Measurements from ENCODE around the gene TIMM8B.
"Not testable (repeated sequence)": the region's sequence is repeated elsewhere in the genome, so short reads cannot be mapped to it uniquely, and the experiment has no call there.

The TIMM8B gene, protein sequence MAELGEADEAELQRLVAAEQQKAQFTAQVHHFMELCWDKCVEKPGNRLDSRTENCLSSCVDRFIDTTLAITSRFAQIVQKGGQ
- total RNA-seq, result 8.7 to 21.5 reads per million in 2 donors

DNA sequence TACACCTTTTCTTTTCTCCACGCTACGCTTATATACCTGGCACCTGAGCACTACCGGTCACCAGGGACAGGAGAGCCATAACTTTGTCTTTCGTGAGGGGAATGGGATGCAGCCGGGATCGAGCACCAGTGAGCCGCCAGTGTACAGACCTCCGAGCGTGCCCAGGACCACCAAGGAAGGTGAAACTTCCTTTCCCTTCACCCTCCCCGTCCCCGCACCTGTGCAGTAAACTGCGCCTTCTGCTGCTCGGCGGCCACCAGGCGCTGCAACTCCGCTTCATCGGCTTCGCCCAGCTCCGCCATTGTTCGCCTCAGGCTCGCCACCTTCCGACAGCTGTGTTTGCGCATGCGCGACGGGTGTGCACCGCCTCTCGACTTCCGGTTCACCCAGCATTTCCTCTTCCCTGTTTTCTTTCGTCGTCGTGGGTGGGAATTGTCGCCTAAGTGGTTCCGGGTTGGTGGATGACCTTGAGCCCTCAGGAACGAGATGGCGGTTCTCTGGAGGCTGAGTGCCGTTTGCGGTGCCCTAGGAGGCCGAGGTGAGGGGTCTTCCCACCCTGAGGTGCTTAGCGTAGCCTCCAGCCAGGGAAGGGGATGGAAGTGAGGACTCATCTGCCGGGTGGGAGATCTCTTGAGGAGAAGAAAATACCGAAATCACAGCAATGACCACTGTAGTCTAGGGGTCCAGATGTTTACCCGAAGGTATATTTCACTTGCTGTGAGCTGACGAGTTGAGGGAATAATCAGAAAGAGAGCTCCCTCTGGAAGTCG, at the start of gene TIMM8B, which contains the start of gene SDHD:
Gene TIMM8B (minus strand): TSS at position 335 of the 770 bp plus-strand sequence. CDS start 33 bp downstream, at position 302.
Gene SDHD (plus strand): TSS at position 452 of the 770 bp plus-strand sequence. CDS start 35 bp downstream, at position 487.
- DNase-seq, result peak; percentile 91

DNA sequence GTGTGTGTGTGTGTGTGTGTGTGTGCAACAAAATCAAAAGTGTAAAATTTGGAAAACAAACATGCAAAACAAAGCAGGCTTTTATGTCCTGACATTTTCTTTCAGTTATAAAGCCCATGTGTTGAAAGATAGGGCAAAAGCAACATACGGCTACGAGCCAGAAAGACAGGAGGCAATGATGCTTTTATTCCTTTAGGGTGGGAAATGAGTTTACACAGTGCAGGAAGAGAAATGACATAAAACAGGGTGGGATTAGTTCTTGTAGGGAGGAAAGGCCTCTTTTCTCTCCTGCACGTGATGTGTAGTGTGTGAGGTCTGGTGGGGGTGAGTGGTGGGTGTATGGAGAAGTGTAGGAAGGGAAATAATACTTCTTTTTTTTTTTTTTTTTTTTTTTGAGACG, 47.9 kb upstream of the TIMM8B start:
- no peak for DNase-seq

DNA sequence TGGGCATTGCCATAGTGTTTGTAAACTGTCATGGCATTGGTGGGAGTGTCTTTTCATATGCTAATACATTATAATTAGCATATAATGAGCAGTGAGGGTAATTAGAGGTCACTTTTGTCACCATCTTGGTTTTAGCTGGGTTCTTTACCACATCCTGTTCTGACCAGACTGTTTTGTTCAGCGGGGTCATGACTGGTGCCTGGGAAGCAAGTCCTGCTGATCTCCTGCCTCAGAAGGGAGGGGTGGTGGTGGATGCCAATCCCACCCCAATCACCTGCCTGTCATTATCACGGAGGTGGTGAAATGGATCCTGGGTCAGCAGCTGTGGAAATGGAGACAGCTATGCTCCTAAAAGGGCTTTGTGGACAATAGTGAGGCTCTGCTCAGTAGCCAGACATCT, 46.2 kb upstream of the TIMM8B start:
- no peak for DNase-seq

DNA sequence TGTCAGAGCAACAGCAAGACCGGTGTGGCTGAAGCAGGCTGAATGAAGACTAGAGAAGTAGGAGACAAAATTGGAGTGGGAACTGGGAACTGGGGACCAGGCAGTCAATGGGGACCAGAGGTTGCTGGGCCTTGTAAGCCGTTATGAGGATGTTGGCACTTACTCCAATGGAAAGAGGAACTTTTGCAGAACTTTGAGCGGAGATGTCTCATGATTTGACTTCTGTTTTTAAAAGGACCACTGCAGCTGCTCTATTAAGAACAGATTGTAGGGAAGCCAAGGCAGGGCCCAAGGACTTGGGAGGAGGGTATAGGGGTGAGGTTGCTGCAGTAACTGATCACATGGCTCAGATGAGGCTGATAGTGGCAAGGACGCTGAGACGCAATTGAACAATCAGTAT, 43.1 kb upstream of the TIMM8B start:
- no peak for DNase-seq

DNA sequence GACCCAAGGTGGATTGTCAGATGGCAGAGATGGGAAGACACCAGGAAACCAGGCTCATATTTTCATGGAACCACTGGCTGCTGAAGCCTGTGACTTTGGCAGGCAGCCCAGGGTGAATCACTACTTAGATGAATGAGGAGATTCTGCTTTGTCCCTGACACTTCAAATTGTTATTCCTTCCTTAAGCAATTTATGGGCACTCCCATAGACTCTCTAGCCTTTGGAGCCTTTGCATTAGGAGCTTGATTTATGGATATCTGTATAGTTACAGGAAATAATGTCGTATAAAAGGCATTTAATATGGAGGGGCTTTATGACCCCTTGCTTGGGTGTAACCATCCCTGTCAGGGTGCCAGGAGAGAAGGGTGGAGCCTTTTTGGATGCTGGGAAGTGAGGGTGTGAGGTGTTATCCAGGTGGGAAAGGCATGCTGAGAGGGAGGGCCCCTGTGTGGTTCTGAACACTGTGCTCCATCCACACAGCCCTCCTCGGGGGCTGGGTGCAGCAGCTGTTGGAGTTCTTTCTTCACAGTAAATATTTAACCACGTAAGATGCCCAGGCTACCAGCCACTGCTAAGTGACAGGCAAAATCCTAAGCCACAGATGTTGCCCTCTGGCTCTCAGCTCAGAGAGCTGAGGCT, 42.0 kb upstream of the TIMM8B start:
- DNase-seq, result no peak

DNA sequence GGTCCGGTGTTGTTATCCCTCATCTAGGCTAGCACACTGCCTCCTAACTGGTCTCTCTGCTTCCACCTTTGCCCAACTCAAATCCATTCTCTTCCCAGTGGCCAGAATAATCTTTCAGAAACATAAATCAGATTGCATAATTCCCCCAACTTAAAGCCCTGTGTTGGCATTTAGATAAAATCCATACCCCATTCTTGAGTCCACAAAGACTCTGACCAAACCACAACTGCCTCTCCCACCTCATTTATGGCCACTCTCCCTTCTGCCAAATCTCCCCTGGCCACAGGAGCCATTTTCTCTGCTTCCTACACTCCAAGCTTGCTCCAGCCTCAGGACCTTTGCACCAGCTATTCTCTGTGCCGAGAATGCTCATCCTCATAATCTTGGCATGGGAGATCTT, 40.5 kb upstream of the TIMM8B start:
- DNase-seq, result no peak

DNA sequence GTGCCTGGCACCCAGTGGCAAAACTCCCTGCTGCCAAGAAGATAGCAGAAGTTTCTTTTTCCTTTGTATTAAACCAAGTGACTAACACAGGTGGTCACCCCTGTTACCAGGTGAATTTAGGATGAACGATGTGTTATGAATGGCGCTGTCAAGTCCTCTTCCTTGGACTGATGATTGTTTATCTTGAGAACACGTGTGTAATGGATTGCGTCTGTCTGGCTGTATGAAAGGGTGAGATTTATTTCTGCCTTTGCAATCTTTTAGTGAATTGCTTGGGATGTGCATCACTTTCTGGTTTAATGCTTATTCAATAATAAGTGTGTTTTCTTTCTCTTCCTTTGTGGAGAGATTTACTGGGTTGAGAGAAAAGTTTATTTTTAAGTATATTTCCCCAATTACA, 36.6 kb upstream of the TIMM8B start:
- no peak for DNase-seq

DNA sequence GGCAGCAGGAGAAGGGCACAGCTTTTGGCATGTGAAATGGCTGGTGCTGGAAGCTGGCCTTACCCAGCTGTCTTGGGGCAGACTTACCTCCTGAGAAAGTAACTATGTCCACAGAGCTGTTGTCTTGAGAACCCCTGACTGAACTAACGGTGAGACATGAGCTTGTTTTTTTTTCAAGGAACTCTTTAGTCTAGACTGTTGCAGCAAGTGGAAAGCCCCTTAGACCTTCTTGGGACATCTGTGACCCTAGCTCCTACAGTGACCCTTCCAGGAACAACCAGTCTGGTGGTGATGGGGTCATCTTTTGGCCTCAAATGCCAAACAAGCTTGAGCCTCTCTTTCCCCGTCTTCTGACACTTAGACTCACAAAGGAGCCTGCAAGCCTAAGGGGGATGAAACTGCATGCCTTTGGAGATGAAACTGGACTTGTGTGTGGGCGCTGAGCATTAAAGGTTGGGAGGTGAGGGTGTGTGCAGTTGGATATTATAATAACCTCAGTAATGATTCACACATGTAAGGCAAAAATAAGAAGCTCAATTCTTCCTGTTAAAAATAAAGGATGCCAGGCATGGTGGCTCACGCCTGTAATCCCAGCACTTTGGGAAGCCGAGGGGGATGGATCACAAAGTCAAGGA, 35.5 kb upstream of the TIMM8B start:
- no peak for DNase-seq

DNA sequence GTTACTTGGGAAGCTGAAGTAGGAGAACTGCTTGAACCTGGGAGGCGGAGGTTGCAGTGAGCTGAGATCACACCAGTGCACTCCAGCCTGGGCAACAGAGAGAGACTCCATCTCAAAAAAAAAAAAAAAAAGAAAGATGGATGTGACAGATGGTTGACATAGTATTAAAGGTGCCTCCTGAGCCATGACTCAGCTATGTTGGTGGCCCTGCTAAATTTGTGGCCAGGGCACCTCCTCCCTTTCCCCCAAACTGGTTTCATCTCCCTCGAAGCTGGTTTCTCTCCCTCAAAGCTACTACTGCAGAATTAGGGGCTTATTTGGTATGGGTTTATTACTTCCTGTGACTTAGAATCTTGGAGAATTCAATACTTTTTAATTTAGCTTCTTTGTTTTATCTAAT, 31.6 kb upstream of the TIMM8B start:
- no peak for DNase-seq

DNA sequence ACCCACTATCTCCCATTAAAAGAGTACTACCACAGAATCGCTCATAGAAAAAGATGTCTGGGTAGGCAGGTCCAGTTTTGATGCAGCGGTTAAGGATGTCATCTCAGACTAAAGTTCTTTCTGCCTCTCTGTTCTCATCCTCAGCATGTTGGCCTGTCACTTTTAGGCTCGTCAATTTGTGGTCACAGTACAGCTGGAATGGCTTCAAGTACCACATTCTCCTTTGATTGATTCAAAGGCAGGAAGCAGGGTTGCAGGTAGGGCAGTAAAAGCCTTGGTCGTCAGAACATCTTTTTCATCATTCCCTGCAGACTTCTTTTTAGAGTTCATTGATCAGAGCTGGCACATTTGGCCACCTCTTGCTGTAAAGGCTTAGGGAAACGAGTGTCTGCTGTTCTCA, 28.8 kb upstream of the TIMM8B start:
- no peak for DNase-seq

DNA sequence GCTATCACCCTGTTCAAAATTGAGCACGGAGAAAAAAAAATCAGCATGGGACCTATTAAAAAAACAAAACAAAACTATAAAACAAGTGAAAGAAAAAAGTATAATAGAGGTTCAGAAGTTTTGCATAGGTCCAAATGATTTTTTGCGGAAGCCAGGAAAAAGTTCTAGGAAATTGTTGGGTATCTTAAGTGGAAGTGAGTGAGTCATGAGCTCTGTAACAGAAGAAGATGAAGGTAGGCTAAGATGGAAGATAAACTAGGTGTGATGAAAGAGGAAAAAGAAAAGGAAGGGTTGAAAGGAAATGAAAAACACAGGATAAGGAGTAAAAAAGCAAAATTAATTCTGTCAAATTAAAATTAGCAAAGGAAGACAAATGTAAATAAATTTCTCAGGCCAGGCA, 27.9 kb upstream of the TIMM8B start:
- no peak for DNase-seq

DNA sequence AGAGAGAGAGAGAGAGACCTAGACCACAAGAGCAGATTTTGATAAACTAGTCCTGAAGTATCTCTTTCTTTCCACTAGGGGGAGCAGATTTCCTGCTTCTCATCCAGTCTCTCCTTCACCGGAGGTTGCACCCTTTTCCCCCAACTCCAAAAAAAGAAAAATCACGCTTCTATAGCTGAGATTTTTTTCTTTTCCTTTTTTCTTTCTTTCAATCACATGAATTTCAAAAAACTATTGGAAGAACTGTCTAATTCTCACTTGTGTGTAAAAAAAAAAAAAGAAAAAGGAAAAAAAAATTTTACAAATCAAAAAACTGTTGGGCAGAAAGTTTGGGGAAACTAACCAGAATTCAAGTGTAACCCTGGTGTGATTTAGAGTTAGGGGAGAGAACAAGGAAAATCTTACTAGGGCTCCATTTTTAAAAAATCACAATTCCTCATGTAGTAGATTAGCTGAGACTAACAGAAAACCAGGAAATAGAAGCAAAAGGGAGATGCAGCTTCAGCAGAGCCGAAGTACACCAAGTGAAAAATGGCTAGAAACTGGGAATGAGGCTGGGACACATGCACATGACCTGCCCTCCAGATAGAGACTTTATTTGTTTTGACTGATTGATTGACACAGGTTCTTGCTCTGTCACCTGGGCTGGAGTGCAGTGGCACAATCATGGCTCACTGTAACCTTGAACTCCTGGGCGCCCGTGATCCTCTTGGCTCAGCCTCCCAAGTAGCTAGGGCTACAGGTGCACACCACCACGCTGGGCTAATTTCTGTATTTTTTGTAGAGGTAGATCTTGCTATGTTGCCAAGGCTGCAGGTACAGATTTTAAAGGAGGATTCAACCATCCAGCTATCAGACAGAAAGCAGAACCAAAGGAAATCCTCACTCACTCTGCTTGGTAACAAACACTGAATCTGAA, 27.2 kb upstream of the TIMM8B start:
- no peak for DNase-seq

DNA sequence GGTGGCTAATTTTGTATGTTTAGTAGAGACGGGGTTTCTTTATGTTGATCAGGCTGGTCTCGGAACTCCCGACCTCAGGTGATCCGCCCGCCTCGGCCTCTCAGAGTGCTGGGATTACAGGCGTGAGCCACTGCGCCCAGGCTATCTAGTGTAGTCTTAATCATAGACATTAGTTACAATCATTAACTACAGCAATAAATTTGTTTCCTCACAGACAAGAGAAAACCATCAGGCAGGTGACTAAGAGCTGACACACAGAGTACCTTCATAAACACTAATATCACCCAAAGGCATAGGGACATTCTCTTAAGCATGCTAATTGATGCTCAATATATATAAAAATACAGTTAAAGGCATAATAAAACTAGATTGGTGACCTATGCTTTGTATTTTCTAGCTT, 19.5 kb upstream of the TIMM8B start:
- no peak for DNase-seq

DNA sequence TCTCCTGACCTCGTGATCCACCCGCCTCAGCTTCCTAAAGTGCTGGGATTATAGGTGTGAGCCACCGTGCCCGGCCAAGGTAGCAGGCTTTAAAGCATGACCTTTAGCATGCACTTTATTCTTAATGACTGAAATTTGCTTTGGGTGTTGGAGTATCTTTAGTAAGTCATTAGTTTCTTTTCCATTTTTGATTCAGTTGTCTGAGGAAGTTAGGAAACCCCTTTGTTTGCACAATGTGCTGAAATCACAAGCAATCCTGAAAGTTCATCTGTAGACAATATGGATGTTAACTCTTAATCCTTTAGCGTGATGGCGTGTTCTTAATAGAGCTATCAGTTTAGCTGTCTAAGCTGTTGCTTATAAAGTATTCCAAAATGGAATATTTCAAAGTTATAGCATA, 16.9 kb upstream of the TIMM8B start:
- no peak for DNase-seq

DNA sequence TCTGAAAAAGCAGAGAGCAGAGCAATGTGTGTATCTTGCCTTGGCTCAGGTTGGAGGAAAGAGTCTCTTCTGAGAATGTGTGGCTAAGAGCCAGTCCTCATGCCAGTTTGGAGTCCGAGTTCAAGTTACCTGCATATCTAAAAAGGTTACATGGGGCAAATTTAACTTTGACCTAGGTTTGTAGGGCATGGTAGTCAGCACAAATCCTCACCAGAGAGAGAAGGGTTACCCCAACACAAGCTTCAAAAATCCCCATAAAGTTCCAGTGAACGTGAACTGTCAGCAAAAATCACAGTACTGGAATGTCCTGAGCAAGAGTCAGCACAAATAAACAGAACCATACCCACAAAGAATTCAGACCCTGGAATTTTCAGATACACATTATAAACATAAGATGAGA, 13.9 kb upstream of the TIMM8B start:
- DNase-seq, result no peak

DNA sequence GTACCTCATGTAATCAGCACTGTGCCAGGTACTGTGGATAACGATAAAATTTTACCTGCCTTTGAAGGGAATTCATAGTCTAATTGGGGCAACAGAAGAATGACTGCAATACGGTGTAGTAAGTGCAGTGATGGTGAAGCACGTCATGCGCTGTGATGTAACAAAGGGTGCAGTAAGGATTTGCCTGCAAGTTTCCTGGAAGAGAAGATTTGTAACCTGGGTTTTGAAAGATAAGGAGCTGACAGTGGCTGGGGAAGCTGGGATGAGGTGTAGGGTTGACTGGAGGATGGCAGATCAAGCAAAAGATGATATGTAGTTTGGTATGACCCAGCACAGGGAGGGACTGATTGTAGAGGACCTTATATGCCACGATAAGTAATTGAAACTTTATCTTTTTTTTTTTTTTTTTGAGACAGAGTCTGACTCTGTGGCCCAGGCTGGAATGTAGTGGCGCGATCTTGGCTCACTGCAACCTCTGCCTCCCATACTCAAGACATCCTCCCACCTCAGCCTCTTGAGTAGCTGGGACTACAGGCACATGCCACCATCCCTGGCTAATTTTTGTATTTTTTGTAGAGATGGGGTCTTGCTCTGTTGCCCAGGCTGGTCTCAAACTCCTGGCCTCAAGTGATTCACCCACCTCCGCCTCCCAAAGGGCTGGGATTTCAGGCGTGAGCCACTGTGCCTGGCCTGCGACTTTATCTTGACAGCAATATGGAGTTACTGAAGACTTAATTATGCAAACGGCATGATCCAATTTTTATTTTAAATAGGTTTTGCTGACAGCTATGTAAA, 11.4 kb upstream of the TIMM8B start:
- no peak for DNase-seq

DNA sequence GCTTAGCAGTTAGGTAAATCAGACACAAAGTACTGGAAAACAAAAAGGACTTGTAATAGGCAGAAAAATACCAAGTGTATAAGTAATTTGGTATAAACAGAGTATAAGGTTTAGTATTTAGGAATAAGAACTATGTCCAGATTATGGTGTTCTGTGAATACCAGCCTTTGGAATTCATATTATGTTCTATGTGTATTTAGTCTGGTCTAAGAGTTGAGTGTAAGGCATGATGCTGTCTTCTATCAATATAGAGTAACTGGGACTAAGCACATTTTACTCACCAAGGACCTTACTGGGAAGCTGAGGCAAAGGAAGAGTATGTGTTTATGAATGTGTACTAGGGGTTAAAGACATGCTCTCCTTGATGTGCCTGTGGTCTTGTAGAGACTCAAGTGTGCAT, 9.6 kb upstream of the TIMM8B start:
- DNase-seq, result no peak

DNA sequence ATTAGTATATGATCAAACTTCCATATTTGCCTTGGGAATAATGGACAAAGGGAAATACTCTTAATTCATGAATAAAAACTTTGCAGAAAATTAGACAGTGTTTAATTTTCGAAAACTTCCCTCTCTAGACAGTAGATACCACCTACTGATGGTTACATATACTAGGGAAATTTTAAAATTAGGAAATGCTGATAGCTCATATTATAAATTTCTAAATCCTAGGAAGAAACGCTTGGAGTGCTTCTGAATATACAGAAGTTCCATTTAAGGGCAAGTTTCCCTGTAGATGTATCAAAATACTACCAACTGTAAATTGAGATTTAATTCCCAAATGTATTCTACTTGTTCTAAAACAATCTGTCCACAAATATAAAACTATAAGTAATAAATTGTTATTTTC, 8.7 kb upstream of the TIMM8B start:
- not testable (repeated sequence) for DNase-seq

DNA sequence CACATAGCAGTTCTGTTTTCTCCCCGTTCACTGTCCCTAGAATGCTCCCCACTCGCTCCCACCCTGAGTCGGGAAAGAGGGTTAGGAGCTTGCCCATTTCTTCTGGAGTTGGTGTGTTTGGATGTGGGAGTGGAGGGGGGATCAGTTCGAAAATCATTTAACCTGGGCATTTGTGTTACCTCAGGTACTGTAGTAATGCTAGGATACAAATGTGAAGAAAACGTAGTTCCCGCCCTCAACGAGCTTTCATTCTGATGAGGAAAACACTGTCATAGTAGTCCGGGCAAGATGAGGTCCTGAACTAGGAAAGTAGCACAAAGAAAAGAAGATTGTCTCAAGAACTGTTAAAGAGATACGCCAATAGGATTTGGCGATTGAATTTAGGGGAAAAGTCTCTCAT, 656 bp upstream of the TIMM8B start:
- no peak for DNase-seq

DNA sequence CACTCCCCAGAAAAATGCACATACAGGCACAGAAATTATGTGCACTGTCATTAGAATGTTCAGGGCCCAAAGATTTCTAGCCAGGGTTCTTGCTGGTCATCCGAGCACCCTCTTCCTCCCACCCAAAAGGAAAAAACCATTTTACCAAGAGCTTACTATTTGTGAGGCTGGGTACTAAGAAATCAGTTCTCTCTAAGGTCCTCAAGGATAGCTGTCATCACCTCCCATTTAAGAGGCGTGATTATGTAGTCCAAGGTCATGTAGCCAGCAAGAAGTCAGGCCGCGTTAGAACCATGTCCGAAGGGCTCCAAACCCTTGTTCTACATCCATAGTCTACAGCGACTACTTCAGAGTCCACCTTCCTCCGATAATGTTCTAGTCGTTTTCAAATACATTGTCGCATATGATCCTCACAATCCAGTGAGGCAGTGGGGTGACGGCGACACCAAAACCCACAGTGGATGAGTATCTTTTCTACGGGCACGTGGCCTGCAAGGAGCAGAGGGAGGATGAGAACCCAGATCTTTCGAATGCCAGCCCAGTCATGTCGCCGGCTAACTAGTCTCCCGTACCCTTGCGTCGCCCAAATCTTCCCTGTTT, 634 bp downstream of the TIMM8B start:
- DNase-seq, result peak; percentile 14

DNA sequence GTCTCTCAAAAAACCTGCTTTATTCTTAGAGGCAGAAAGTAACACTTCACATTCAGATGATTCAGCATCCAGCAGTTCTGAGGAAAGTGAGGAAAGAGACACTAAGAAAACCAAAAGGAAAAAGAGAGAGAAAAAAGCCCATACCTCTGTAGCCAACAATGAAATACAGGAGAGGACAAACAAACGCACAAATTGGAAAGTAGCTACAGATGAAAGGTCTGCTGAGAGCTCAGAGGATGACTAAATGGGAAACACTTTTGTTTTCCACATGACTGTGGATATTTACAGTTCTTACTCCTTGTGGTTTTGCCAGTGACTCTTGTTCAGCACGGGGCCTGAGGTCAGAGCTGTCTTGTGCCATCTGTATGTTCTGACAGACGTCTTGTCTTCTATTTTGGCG, 3.8 kb downstream of the TIMM8B start:
- DNase-seq, result no peak
